Stimulated activated CD4-positive, alpha-beta T cell treated with anti-CD3 and anti-CD28 coated beads, Interleukin-2, amount 100 ng/mL, for 4 hours (primary cell): ENCODE measurements around the gene ZMYM3.

Source experiments
- DNase-seq: peaks from one replicate; pipeline ENCODE4 v3.0.0-alpha.2; 2020; ENCODE audit warnings: low read depth

The ZMYM3 gene

GRCh38 chrX:71253253-71254091 is 468 bp downstream of the ZMYM3 start:
- no peak for DNase-seq

- no peak for DNase-seq
These were observed 1.7 kb downstream of the ZMYM3 start for GRCh38 chrX:71252221-71252620.

- no peak for DNase-seq
These were observed 2.4 kb downstream of the ZMYM3 start for GRCh38 chrX:71251466-71251973.

GRCh38 chrX:71250841-71251240 is 3.1 kb downstream of the ZMYM3 start:
- DNase-seq: no peak

DNA sequence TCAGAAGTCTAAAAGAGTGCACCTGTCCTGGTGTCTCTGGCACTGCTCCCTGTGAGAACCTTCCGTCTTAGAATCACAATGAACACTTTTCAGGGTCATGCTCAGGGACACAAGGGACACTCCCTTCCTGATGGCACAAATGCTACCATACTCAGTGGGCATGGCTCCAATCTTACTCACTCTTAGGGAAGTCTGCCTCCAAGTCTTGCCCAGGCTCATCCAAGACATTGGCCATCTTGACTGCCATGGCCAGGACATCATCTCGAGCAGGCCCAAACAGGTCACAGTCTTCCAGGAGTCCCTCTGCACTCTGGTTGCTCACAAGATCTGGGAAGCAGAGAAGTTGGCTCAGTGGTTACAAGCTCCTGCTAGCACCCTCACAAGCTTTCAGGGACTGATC is 8.8 kb downstream of the ZMYM3 start:
- no peak for DNase-seq

- DNase-seq: no peak
These were observed 9.4 kb downstream of the ZMYM3 start for GRCh38 chrX:71244359-71245128.

DNA sequence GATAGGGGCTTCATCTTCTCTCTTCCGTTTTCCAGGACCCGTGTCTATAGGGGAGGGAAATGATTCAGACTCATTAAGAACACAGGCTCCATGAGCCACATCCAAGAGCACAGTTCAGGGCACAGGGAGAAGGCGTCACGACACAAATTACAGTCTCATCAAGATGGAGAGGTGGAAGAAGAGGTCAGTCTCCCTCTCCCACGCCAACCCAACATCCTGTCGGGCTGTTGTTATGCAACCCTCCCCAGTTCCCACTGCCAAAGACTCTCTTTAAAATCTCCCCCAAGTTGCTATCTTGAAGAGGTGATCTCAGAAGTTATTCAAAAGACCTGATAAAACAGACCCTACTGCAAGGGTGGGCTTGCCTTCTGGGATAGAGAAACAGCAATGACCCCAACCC is 12.6 kb downstream of the ZMYM3 start:
- DNase-seq: no peak

- DNase-seq: no peak
These were observed 14.2 kb downstream of the ZMYM3 start for GRCh38 chrX:71239781-71240180.

- DNase-seq: no peak
These were observed 17.1 kb downstream of the ZMYM3 start for GRCh38 chrX:71236836-71237235.

DNA sequence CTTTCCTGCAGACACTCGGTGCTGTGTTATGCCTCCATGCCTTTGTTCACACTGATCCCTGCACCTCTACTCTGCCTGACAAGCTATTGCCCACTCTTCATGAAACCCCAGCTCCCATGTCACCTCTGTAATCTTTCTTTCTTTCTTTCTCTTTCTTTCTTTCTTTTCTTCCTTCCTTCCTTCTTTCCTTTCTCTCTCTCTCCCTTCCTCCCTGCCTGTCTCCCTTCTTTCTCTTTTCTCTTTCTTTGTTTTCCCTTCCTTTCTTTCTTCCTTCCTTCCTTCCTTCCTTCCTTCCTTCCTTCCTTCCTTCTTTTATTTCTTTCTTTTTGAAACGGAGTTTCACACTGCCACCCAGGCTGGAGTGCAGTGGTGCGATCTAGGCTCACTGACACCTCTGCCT is 18.5 kb downstream of the ZMYM3 start:
- DNase-seq: no peak

DNA sequence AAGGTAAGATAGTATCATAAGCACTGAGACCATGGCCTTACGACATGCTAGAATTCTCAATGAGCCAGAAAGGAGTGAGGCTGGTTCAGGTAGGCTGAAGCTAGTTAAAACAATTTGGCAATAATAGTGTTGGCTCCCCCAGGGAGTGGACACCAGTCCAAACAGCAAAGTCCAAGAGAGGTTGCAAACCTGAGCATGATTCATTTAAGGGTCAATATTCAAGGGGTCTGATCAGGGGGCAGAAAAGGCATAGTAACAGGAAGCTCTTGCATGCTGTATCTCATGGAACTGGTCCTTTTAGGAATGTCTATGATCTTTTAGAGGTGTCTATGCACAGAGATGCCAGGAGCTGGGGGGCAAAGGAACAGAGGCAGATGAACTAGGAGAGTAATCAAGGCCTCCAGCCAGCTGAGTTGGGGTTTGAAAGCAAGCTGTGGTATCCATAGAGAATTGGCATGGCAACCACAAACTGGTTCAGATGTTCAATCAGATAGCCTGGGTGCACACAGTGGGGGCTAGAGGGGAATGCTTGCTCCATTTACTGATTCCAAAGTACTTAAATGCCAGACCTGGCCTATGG is 25.8 kb downstream of the ZMYM3 start:
- no peak for DNase-seq

DNA sequence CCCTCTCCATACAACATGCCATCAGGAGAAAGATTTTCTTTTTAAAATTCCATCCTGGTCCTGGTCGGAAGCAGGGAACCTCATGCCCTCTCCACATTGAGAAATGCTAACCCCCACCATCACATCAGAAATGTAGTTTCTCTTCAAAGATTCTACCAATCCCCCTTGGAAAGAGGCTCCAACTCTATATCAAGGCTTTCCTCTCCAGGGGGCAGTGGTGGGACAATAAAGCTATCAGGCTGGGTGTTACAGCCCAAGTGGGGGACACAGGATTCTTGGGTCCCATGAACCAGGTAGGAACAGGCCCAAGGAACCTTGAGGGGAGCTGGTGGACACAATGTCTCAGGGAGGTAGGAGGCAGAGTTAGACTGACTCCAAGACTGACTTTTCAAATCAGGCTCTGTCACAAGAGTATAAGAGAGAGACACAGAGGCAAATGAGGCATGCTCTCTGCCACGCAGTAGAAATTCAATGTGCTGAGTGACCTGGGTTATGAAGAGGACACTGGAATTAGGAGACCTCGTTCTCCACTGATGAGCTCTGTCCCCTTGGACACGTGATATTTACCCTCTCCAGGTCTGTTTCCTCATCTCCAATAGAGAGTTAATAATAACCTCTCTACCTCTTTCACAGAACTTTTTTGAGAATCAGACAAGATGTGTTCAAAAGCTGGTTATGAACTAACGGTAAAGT is 26.4 kb downstream of the ZMYM3 start:
- no peak for DNase-seq

DNA sequence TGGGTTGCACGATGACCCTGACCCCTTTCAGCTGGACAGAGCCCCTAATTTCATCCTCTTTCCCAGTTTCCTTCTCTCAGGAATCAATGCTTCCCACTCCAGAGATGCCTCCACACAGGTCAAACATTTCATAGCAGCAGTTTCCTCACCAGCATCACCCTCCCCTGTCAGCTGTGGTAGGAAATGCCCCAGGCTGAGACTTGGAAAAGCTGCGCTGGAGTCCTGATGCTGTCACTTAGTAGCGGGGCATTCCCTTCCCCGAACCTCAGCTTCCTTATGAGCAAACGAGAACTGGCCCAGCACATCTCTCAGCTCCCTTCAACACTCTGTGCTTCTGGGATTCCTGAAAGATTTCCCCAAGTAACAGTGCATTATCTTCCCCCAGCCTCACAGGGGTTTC is 28.3 kb downstream of the ZMYM3 start:
- DNase-seq: no peak

DNA sequence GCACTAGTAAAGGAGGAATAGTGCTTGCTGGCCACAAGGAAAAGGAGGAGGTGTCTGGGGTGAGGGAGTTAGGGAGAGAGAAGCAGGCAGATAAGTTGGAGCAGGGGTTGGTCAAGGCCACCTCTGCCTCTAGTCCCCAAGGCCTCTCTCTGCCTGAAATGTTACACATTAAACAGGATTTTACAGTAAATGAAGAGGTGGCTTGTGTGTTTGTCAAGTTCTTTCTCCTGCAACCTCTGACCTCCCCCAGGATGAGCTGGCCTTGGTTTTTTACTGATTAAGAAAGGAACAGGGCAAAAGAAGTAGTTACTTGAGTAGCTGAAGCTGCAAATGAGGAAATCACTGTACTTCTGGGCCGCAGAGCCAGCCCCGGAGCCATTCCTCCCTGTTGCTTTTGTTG is 28.9 kb downstream of the ZMYM3 start:
- no peak for DNase-seq

DNA sequence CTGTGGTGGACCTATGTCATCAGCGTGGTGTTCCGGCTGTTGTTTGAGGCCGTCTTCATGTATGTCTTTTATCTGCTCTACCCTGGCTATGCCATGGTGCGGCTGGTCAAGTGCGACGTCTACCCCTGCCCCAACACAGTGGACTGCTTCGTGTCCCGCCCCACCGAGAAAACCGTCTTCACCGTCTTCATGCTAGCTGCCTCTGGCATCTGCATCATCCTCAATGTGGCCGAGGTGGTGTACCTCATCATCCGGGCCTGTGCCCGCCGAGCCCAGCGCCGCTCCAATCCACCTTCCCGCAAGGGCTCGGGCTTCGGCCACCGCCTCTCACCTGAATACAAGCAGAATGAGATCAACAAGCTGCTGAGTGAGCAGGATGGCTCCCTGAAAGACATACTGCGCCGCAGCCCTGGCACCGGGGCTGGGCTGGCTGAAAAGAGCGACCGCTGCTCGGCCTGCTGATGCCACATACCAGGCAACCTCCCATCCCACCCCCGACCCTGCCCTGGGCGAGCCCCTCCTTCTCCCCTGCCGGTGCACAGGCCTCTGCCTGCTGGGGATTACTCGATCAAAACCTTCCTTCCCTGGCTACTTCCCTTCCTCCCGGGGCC is 29.7 kb downstream of the ZMYM3 start:
- no peak for DNase-seq

- DNase-seq: no peak
These were observed 31.0 kb downstream of the ZMYM3 start, which contains the start of gene GJB1 for GRCh38 chrX:71222929-71223328. TSS of gene GJB1 (plus strand) at chrX:71223224. CDS start at chrX:71223708, 484 bp downstream.

DNA sequence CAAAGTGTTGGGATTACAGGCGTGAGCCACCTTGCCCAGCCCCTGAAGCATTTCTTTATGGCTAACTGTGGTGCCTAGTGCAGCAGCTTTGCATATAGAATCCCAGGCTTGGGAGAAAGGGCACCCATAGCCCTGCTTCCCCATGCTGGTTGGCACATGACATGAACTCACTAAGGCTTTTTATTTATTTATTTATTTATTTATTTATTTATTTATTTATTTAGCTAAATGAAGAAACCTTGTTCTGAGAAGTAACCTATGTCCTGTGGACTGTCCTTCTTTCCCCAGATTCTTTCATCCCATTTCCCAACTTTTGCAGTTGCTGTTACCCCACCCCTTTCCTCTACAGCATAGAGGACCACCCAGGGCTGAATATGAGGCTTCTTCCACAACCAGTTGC is 32.8 kb downstream of the ZMYM3 start:
- DNase-seq: no peak

GRCh38 chrX:71217298-71217697 is 36.6 kb downstream of the ZMYM3 start:
- DNase-seq: no peak

DNA sequence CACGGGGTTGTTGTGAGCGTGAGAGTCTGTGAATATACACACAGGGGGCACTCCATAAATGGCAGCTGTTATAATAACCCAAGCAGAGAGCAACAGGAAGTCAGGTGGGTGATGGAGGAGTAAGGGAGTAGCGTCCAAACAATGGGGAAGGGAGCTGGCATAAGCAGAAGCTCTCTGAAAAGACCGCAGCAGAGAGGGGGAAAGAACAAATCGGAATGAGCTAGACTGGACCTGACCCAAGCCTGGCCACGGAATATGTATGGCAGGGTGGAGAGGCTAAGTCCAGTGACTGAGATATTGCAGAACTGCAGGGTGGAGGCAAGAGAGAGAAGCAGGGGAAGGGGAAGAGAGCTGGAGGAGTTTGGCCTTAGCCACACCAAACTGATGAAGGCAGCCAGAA is 37.5 kb downstream of the ZMYM3 start:
- no peak for DNase-seq

DNA sequence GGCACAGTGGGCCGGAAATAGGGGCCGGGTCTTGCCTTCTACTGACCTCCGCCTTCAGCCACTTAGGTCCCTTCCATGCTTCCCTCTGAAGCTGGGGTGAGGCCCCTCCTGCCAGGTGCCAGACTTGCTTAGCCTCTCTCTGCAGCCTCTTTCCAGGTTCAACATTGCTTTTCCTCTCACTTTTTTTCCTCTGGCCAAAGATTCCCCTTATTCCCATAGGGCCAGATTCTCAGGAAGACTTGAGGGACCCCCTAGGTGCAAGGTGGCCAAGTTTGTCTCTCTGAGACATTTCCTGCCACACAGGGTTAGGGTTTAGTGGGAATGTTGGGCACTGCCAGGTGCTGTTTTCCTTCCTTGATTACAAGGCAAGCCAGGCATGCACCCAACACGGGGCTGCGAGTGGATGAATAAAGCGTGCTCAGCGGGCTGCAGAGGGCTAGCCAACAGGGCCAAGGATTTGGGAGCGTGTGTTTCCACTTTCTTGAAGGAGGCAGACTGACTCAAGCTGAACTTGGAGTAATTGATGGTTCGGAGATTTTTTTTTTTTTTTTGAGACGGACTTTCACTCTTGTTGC is 38.5 kb downstream of the ZMYM3 start:
- no peak for DNase-seq

DNA sequence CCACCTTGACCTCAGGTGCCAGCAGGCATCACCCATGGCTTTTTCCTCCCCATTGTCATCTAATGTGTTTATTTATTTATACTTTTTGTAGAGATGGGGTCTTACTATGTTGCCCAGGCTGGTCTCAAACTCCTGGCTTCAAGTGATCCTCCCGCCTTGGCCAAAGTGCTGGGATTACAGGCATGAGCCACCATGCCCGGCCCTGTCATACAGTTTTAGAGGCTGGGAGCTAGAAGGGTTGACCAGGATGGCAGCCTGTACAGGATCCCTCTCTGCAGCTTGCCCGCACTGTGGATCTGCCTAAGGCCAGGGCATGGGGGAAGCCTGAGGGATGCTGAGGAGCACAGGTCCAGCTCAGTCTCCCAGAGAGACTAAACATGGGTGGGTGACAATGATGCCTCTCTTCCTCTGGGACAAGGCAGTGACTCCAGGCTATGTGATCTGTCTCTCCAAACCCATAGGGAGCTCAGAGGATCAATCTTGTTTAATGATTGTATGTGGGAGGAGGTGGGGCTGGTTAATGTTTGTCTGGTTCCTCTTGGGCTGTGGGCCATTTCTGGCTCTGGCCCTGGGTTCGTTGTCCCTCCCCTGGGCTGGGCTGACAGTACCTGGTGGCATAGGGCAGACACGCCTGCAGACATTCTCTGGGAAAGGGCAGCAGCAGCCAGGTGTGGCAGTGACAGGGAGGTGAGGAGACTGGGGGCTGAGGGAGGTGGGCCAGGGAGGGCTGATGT is 39.2 kb downstream of the ZMYM3 start:
- DNase-seq: no peak
